Measurements from ENCODE around the gene PADI3.

GRCh38 chr1:17265162-17265561 is 16.3 kb downstream of the PADI3 start:
- TF ChIP-seq TAF1 (IDR thresholded peaks at IDR 0.05; ENCODE audit: low read depth) (no peak), RAD21 (IDR thresholded peaks at IDR 0.05; ENCODE audit: low read depth) (no peak), EP300 (IDR thresholded peaks at IDR 0.05; ENCODE audit: borderline replicate concordance) (no peak), REST (IDR thresholded peaks at IDR 0.05; ENCODE audit: low read depth) (no peak), MAX (IDR thresholded peaks at IDR 0.05) (no peak), YY1 (IDR thresholded peaks at IDR 0.05; ENCODE audit: low read depth) (no peak), FOXM1 (IDR thresholded peaks at IDR 0.05; ENCODE audit: borderline replicate concordance, low read depth) (no peak), NFIC (IDR thresholded peaks at IDR 0.05) (no peak)
